ENCODE results near the gene MUC4.

Gene MUC4

DNA sequence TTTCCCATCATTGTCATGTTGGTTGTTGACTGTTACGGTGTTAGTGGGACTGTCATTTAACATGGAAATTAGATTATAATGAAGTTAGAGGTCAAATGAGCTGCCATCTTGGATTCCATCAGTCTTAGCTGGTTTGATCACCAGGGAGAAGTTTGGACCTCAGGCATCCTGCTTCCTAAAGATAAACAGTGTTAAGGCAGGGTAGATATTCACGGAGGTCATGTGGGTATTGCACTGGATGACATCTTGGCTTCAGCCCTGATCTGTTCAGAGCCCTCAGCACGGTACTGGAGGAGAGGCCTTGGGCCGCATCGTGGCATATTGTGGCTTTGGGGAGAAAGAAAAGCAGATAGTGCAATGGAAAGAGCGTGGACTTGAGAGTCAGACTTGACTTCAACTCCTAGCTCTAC lies 102.0 kb downstream of the MUC4 start (continued):
- TF ChIP-seq ZNF565 (CRISPR knock-in tag; conservative IDR thresholded peaks at IDR 0.05; ENCODE audit: low read depth) (no peak), BACH2 (CRISPR knock-in tag; IDR thresholded peaks at IDR 0.05; ENCODE audit: borderline replicate concordance) (no peak)
- TF ChIP-seq, protein P1, sequence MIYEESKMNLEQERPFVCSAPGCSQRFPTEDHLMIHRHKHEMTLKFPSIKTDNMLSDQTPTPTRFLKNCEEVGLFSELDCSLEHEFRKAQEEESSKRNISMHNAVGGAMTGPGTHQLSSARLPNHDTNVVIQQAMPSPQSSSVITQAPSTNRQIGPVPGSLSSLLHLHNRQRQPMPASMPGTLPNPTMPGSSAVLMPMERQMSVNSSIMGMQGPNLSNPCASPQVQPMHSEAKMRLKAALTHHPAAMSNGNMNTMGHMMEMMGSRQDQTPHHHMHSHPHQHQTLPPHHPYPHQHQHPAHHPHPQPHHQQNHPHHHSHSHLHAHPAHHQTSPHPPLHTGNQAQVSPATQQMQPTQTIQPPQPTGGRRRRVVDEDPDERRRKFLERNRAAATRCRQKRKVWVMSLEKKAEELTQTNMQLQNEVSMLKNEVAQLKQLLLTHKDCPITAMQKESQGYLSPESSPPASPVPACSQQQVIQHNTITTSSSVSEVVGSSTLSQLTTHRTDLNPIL (CRISPR knock-in tag; IDR thresholded peaks at IDR 0.05; ENCODE audit: low read depth), result no peak

DNA sequence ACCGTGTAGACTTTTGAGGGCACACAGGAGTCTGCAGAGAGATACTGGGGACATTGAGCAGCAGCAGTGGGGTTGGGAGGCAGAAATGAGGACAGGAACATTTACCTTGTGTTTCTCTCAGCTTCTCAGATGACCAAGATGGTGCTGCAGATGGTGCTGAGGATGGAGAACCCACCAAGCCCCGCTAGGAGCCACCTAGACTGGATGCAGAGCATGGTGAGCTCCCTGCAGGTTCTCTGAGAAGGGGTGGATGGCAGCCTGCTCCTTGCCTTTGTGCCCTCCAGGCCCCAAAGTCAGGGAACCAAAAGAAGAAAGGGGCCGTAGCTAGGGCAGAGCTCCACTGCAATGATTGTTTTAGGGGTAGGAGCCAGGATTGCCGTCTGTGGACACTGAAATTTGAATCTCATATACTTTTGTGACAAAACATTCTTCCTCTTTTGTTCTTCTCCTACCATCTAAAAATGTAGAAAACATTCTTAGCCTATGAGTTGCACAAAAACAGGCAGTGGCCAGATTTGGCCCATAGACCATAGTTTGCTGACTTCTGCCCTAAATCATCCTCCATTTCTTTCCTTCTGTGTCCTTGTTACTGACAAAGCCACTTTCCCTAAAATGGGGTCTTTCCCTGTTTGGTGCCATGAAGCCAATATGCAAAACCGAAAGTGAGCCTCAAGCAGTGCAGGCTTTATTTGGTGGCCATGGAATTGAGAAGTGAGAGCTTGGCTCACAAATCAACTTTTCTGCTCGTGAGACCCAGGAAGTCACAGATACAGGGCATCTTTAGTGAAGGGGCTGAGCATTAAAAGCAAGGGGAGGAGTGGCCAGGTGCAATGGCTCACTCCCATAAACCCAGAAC lies 102.9 kb downstream of the MUC4 start:
- ATAC-seq, result no peak
- TF ChIP-seq, protein P1 (CRISPR knock-in tag; IDR thresholded peaks at IDR 0.05; ENCODE audit: low read depth), result no peak
- TF ChIP-seq OSR1 (CRISPR knock-in tag; IDR thresholded peaks at IDR 0.05), result no peak
- no peak for TF ChIP-seq PPARA (CRISPR knock-in tag; IDR thresholded peaks at IDR 0.05; ENCODE audit: borderline replicate concordance)
- no peak for TF ChIP-seq TCF4 (CRISPR knock-in tag; IDR thresholded peaks at IDR 0.05; ENCODE audit: borderline replicate concordance)
- no peak for TF ChIP-seq ZC3H10 (CRISPR knock-in tag; IDR thresholded peaks at IDR 0.05)
- no peak for TF ChIP-seq GLIS3 (CRISPR knock-in tag; IDR thresholded peaks at IDR 0.05)
- no peak for TF ChIP-seq SNAI2 (CRISPR knock-in tag; IDR thresholded peaks at IDR 0.05)
- no peak for TF ChIP-seq ZFP30 (CRISPR knock-in tag; IDR thresholded peaks at IDR 0.05)
- no peak for TF ChIP-seq RARB (CRISPR knock-in tag; IDR thresholded peaks at IDR 0.05)
- TF ChIP-seq TOX (CRISPR knock-in tag; IDR thresholded peaks at IDR 0.05; ENCODE audit: borderline replicate concordance), result no peak
- no peak for TF ChIP-seq ZNF565 (CRISPR knock-in tag; conservative IDR thresholded peaks at IDR 0.05; ENCODE audit: low read depth)
- TF ChIP-seq ZNF70 (CRISPR knock-in tag; IDR thresholded peaks at IDR 0.05), result no peak
- TF ChIP-seq, protein P2, sequence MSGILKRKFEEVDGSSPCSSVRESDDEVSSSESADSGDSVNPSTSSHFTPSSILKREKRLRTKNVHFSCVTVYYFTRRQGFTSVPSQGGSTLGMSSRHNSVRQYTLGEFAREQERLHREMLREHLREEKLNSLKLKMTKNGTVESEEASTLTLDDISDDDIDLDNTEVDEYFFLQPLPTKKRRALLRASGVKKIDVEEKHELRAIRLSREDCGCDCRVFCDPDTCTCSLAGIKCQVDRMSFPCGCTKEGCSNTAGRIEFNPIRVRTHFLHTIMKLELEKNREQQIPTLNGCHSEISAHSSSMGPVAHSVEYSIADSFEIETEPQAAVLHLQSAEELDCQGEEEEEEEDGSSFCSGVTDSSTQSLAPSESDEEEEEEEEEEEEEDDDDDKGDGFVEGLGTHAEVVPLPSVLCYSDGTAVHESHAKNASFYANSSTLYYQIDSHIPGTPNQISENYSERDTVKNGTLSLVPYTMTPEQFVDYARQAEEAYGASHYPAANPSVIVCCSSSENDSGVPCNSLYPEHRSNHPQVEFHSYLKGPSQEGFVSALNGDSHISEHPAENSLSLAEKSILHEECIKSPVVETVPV (CRISPR knock-in tag; IDR thresholded peaks at IDR 0.05), result no peak
- TF ChIP-seq, protein P3, sequence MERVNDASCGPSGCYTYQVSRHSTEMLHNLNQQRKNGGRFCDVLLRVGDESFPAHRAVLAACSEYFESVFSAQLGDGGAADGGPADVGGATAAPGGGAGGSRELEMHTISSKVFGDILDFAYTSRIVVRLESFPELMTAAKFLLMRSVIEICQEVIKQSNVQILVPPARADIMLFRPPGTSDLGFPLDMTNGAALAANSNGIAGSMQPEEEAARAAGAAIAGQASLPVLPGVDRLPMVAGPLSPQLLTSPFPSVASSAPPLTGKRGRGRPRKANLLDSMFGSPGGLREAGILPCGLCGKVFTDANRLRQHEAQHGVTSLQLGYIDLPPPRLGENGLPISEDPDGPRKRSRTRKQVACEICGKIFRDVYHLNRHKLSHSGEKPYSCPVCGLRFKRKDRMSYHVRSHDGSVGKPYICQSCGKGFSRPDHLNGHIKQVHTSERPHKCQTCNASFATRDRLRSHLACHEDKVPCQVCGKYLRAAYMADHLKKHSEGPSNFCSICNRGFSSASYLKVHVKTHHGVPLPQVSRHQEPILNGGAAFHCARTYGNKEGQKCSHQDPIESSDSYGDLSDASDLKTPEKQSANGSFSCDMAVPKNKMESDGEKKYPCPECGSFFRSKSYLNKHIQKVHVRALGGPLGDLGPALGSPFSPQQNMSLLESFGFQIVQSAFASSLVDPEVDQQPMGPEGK (CRISPR knock-in tag; IDR thresholded peaks at IDR 0.05; ENCODE audit: borderline replicate concordance), result no peak

DNA sequence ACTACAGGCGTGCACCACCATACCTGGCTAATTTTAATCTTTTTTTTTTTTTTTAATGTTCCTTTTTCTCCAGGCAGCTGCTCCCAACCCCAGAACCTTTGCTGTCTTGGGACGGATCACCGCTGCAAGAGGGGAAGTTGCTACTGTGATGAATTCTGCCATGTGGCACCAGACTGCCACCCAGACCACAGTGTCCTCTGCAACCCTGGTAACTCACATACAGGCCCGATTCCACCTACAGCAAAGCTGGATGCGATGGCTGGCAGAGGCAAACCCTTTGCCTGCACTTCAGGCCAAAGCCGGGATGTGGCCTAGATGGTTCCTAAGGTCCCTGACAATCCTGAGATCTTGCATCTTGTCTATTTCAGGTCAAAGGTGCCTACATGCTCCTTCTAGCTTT lies 103.7 kb downstream of the MUC4 start:
- TF ChIP-seq SNAI2 (CRISPR knock-in tag; IDR thresholded peaks at IDR 0.05), result no peak
- ATAC-seq, result no peak

DNA sequence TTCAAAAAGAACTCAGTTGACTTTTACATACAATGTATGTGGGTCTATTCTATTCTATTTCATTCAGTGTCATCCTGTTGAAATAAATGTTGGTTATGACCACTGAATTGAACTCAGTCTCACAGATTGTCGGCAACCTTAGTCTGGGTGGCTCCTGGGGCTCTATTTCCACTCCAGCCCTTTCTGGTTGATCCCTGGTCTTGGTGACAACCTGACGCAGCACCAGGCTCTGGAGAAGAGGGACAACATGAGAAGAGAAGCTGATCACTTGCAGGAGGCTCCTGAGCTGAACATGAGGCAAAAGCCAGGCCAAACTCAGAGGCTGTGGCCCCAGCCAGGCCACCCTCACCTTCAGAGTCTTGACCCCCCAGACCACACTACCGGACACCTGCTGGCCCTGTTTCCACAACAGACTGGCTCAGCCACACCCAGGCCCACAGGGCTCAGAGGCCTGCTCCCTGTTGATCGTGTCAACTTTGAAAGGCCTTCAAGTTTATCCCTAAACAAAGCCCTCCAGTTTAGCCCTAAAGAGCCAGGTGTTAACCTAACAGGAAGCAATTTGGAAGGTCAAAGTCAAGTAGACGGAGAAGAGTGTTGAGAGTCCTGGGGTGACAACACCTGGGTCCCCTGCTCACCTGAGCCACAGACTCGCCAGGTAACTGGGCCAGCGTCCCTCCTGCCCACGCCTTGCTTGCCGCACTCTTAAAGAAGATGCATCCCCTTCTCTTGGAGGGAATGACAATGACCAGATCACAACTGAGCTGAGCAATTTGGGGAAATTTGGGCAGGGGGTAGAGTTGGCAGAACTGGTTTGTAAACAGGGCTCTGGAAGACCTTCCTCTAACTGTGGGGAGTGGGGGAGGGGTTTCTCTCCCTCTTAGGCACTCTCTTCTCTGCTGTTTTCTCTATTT lies 106.4 kb downstream of the MUC4 start:
- no peak; the same call in 2 of the 3 replicates for ATAC-seq
- TF ChIP-seq, protein P3 (CRISPR knock-in tag; IDR thresholded peaks at IDR 0.05; ENCODE audit: borderline replicate concordance), result no peak
- TF ChIP-seq ZFP30 (CRISPR knock-in tag; IDR thresholded peaks at IDR 0.05), result no peak
- TF ChIP-seq TOX (CRISPR knock-in tag; IDR thresholded peaks at IDR 0.05; ENCODE audit: borderline replicate concordance), result no peak
